ENCODE data around the gene POLR2E.

- no peak for TF ChIP-seq CTCF (IDR thresholded peaks at IDR 0.05; ENCODE audit: low read depth, low read length, missing input control)
- TF ChIP-seq FOXA2 (IDR thresholded peaks at IDR 0.05) = no peak
Observed at GRCh38 chr19:1143828-1144399, 48.7 kb upstream of the POLR2E start.
